Subcutaneous adipose tissue (tissue), 4 donors: Measurements from ENCODE around the gene GUSB. TPM values are rescaled to one million over a fixed set of nuclear protein-coding genes. Genes with fewer than 3 reads are reported as not detected.

ENCODE experiments used
- CTCF ChIP-seq: fragments of 450-650 bp; IDR thresholded peaks from one replicate; pipeline ENCODE4 v1.5.1; 2016; ENCODE audit warnings: low read depth, mild to moderate bottlenecking, control low read depth, antibody characterized with exemption, moderate library complexity
- total RNA-seq, 4 donors: library from RNA; depleted of rRNA; stranded (reverse); fragments of >200 nt; gene quantifications; one replicate each; pipeline ENCODE4 v1.1.0, GENCODE V29; 2016

The GUSB gene
- total RNA-seq, 4 donors from 2014 or later, result 34.1 to 104 (median 44.9) TPM

GRCh38 chr7:65953001-65953720 is 28.9 kb downstream of the GUSB start:
- no peak for TF ChIP-seq CTCF

GRCh38 chr7:65951837-65952578 is 30.0 kb downstream of the GUSB start:
- TF ChIP-seq CTCF, result no peak

- TF ChIP-seq CTCF, result no peak
These were observed 35.1 kb downstream of the GUSB start for GRCh38 chr7:65946904-65947303.

DNA sequence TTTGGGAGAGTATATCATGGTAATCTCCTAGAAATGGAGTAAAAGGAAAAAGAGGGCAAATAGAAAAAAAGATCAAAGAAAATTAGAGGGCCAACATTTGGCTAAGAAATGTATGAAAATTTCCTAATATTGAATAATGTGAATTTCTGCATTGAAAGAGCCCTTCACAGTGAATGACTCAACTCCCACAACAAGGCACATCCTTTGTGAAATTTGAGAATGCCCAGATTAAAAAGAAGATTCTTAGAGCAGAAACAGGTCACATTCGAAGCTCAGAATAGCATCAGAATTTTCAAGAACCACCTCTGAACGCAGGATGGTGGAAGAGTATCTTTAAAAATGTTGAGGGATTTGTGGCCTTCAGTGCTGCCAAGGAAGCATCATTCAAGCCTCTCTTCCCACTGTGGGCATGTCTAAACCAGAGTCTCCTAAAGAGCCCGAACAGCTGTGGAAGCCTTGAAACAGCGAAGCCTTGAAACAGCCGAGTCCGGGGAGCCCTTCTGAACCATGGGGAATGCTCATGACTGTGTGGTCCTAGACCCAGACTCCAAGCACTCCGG is 43.6 kb downstream of the GUSB start:
- TF ChIP-seq CTCF, result no peak

- TF ChIP-seq CTCF, result no peak
These were observed 44.7 kb downstream of the GUSB start for GRCh38 chr7:65937296-65937695.

GRCh38 chr7:65931685-65932084 is 50.3 kb downstream of the GUSB start:
- TF ChIP-seq CTCF, result no peak
